ENCODE data around the gene DTNA. TPM values are rescaled to one million over a fixed set of nuclear protein-coding genes. Genes with fewer than 3 reads are reported as not detected.
"Not testable (repeated sequence)": the region's sequence is repeated elsewhere in the genome, so short reads cannot be mapped to it uniquely, and the experiment has no call there.

The DTNA gene
- total RNA-seq, 1 donor from 2014 or later = 55.7 TPM

DNA sequence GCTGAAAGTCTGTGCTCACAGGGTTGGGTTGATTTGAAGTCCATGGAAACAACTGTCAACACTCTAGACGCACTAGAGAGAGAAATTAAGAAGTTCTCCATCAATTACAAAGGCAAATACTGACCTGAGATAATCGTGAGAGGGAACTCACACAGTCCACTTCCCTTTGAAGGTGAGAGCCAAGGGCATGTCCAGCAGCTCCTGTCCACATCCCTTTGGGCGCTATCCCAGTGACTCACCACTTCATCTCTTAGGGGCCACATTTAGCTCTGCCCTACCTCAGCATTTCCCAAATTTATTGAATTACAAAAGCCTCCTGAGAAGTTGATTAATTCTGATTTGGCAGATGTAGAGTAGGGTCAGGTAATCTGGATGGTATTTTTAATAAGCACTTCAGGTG lies 182.3 kb downstream of the DTNA start:
- DNase-seq (ENCODE audit: low spot score) = no peak

DNA sequence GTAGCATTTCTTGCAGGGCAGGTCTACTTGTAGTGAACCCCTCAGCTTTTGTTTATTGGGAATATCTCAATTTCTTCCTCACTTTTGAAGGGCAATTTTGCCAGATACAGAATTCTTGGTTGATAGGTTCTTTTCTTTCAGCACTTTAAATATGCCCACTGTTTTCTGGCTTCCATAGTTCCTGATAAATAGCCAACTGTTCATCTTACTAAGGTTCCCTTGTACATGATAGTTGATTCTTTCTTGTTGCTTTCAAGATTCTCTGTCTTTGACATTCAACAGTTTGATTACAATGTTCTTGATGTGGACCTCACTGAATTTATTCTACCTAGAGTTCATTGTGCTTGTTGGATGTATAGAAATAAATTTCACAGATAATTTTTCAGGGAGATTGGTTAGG lies 183.1 kb downstream of the DTNA start:
- DNase-seq (ENCODE audit: low spot score) = no peak

DNA sequence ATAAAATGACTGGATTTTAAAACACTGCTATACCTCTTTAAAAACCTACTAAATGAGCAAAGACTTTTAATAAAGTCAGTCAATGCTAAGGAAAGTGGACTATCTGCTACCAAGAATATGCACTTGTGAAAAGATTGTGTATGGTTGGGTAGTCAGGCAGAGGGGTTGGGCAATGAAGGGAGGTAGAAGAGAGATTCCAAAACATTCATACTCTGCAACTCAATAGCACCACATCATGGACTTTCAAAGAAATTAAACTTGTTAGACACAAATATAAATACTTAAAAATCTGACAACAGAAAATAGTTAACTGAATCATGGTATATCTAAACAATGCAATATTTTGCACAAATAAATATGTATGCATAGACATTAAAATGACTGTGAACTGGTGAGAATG lies 191.2 kb downstream of the DTNA start:
- no peak for DNase-seq (ENCODE audit: low spot score)

DNA sequence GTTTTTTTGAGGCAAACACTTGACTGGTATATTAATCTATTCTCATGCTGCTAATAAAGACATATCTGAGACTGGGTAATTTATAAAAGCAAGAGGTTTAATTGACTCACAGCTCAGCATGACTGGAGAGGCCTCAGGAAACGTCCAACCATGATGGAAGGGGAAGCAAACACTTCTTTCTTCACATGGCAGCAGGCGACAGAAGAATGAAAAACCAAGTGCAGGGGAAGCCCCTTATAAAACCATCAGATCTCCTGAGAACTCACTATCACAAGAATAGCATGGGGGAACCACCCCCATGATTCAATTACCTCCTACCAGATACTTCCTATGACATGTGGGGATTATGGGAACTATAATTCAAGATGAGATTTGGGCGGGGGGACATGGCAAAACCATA lies 194.9 kb downstream of the DTNA start:
- DNase-seq (ENCODE audit: low spot score) = no peak

DNA sequence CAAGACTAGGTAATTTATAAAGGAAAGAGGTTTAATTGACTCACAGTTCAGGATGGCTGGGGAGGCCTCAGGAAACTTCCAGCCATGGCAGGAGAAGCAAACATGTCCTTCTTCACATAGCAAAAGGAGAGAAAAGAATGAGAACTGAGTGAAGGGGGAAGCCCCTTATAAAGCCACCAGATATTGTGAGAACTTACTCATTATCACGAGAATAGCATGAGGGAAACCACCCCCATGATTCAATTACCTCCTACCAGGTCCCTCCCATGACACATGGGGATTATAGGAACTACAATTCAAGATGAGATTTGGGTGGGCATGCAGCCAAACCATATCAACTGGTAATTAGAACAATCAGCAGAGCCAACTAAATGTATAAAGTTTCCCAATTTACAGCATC lies 196.9 kb downstream of the DTNA start:
- not testable (repeated sequence) for DNase-seq (ENCODE audit: low spot score)

DNA sequence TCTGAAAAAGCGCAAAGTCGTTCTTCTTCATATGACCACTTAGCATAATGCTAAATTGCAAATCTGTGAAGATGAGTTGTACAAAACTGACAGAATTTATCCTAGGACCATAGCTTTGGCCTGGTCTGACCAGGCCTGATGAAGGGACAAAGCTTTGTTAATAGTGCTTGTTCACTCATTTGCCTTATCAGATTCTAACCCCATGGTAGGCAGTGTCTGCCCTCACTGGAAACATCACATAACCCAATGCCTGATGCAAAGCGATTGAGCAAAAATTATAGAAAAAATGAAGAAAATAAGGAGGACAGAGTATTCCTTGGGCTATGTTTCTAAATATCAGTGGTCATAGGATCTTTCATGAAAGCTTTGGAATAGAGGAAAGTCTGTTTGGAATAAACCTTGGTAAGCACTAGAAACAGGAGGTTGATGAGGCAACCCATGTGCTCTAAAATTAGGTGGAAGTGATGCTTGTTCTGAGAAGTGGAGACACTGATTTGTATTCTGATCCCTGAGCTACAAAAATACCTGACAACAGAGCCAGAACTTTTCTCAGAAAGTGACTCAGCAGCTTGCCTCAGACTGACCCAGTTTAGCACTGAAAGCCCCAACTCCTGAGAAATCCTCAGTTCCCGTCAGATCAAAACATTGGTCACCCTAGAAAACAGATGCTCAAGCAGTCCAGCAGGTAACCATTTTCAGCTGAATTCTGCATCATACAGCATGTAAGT lies 199.7 kb downstream of the DTNA start:
- DNase-seq (ENCODE audit: low spot score) = no peak

DNA sequence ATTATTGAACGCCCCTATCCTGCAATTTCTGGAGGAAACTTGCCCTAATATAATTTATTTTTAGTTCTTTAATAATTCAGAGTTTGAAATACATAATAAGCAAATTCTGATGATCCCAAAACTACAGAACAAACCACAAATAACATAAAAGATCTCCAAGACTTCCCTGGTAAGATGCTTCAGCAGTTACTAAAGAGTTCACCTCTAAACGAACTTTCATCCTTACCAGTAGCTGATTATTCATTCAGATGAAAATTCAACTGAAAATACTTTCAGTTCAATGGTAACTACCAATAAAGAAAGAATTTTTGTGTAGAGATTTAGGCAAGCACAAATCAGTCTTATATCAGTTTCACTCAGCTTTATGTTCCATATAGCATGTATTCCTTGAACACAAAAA lies 201.0 kb downstream of the DTNA start:
- no peak for DNase-seq (ENCODE audit: low spot score)

DNA sequence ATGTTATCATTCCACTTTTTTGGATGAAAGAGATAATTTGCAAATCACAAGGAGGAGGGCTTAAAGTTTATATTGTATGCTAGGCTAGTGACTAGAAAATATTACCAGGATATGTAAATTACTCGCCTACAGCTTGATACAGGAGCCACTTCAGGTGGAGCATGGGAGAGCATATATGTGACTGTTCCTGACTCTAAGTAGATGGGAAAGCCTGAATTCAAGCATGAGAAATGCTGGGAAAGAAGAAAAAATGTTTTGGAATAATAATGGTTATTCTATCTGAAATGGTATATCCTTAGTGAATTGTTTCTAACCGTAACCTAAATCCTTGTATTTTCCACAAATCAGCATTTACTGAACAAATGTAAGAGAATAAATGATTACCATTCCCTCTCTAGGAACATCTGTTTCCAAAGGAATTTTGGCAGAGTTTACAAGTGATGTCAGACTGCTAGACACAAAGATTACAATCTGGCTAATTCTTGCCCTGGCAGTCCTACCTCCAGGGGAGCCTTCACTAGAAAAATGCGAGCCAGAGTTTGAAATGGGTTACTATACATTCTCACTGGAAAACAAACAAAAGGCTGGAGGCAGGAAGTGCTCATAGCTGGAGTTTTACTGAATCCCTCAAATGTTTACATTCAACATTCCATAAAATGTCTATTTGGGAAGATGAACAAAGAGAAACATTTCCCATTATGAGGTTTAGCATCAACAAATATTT lies 201.7 kb downstream of the DTNA start:
- DNase-seq (ENCODE audit: low spot score) = no peak

DNA sequence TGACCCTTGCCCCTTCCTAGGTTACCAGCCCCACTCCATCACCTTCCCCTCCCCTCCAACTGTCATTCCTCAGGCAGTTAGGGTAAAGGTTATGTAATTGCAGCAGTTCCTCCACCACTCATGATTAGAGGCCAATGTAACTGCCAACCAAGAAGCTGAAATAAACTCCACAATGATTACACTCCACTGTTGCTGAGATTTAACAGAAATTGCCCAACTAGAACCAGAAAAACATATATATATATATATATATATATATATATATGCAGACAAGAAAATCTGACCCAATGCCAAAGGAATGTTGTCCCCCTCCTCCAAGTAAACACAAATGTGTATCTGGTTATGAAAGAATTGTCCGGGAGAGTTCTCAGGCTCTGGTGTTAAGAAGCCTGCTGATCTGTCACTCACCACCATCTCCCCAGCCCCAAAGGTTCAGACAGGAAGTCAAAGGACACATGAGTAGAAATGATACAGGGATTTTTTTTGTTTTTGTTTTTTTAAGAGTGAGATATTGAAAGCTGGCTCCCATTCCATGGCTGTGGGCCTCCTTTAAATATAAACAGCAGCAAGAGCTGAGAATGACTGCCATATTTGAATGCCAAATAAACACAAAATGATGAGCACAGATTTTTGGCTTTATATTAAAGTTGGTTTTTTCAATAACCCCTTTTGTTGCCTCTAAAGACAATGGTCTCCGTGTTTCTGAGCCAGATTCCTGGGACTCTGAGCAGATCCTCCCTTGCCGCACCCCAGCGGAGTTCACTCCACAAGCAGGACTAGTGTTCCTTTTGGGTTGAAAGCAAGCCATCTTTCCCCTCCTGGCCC lies 204.0 kb downstream of the DTNA start:
- no peak for DNase-seq (ENCODE audit: low spot score)

DNA sequence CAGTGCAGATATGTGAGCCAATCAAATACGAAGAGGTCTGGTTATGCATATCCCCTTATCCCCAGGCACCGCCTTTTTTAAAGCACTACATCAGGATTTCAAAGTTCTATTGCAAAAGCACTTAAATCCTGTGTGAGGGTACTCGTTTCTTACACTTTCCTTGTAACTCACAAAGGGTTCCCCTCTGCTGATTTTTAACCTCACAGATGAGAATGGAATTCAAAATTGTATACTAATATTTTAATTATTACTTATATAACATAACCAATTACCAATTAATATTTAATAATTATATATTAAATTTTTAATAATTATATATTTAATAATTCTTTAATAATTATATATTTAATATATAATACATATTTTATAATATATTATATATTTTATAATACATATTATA lies 204.9 kb downstream of the DTNA start:
- DNase-seq (ENCODE audit: low spot score) = no peak

DNA sequence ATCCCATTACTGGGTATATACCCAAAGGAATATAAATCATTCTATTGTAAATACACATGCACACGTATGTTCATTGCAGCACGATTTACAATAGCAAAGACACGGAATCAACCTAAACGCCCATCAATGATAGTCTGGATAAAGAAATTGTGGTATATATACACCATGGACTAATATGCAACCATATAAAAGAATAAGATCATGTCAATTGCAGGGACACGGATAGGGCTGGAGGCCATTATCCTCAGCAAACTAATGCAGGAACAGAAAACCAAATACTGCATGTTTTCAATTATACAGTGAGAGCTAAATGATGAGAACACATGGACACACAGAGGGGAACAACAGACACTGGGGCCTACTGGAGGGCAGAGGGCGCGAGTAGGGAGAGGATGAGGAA lies 206.4 kb downstream of the DTNA start:
- not testable (repeated sequence) for DNase-seq (ENCODE audit: low spot score)

DNA sequence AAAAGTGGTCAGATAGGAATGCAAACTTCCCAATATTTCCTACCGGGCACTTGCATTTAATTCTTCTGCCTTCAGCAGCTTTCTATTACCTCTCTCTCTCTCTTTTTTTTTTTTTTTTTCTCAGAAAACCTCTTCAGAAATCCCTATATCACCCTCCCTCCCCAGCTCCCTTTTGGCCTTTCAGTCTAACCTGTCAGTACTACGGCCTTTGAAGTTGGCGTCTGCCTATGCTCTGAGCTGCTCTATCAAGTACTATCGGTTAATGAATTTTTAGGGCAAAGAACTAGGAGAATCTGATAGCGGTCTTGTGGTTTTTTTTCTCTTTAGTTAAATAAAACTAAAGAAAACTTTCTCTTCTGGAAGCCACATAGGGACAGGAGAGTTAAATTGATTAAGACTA lies 208.8 kb downstream of the DTNA start:
- DNase-seq (ENCODE audit: low spot score) = no peak

DNA sequence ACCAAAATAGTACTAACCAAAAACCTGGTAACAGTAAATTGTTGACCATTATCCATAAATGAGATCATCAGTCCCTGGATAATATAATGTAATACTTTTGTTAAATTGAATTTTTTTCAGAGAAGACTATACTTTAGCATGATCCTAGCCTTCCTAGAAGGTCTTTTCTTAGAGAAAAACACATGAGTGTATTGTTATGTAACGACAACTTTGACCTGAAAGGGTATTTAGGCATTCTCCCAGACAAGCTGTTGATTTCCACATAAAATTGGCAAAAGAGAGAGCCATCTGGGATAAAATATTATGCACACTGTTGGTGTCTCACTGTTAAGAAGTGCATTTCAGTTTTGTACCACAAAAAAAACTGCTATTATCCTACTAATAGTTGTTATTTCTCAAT lies 211.1 kb downstream of the DTNA start:
- no peak for DNase-seq (ENCODE audit: low spot score)

DNA sequence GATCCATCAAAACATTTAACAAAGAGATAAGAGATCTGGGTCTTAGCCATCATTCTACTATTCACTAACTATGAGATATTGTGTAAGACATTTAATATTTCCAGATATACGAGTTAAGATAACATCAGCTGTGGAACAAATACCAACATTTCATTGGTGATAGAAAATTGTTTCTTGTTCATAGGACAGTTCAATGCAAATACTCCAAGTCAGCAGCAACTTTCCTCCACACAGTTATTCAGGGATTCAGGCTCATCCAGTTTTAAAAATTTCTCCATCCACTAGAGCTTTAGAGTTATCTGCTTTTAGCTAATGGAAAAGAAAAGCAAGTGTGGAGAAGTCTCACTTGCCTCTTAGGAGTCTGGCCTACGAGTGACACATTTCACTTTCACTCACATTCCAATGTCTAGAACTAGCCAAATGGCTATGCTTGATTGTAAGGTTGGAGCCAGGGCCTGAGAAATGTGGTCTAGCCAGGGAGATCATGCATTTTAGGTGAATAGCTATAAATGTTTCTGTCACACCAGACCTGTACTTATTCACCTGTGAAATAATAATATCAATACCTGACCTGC lies 211.8 kb downstream of the DTNA start:
- no peak for DNase-seq (ENCODE audit: low spot score)

DNA sequence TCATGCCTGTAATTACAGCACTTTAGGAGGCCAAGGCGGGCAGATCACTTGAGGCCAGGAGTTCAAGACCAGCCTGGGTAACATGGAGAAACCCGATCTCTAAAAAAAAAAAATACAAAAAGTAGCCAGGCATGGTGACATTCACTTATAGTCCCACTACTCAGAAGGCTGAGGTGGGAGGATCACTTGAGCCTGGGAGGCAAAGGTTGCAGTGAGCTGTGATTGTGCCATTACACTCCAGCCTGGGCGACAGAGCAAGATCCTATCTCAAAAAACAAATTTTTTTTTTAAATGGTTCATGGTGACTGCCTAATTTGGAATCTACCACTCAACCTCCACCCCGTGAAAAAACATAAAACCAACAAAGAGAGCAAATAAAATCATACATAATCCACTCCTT lies 212.5 kb downstream of the DTNA start:
- DNase-seq (ENCODE audit: low spot score) = not testable (repeated sequence)

DNA sequence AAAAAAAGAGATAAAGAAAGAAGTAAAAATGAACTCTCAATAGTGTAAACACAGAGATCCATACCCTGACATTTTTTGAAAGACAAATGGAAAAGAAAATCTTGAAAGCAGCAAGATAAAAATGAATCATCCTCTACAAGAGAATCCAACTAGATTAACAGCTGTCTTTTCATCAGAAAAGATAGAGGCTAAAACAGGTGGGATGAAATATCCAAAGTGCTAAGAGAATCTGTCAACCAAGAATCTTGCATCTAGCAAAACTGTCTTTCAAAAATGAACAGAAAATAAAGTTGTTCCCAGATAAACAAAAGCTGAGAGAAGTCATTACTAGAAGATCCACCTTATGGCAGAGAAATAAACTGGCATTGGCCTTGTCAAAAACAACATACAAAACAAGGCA lies 213.8 kb downstream of the DTNA start:
- DNase-seq (ENCODE audit: low spot score) = no peak

DNA sequence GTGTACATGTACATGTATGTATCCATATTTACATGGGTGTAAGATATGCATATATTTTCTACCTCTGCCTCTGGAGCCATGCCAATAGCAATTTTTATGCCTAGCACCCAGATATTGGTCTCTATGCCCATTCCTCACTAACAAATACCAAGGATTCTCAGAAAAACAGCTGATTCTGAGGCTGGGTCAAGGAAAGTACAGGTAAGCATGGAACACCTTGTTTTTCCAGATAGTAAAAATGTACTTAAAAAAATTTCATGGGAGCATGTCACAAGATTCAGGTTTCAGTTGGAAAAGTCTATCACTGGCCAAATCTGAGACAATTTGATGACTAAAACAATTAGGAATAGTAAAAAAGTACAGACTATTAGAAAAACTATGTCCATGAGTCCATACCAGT lies 216.6 kb downstream of the DTNA start:
- no peak for DNase-seq (ENCODE audit: low spot score)

DNA sequence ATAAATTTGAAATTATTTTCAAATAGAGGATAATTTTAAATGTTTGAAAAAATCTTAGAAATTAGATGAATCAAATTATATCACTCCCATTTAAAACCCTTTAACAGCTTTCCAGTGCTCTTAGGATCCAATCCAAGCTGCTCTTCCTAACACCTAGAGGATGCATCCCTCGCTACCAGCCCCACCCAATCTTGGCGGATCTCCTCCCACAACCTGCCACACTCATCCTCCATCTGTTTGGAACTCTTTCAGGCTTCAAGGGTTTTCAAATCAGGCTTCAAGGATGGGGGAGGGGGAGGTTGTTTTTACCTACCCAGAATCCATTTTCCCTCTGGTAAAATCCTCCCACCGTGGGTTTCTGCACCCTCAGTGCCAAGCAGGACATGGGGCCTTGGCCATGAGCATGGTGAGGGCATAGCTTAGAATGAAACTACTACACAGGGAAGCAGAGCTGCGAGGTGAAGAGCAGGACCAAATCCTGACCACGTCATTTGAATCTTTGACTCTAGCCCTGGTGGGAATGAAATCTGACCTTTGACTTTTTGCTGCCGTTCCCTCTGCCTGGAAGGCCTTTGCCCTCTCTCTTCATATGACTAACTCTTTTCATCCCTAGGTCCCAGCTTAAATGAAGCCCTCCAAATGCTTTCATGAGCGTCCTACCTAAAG lies 218.1 kb downstream of the DTNA start:
- DNase-seq (ENCODE audit: low spot score) = no peak

DNA sequence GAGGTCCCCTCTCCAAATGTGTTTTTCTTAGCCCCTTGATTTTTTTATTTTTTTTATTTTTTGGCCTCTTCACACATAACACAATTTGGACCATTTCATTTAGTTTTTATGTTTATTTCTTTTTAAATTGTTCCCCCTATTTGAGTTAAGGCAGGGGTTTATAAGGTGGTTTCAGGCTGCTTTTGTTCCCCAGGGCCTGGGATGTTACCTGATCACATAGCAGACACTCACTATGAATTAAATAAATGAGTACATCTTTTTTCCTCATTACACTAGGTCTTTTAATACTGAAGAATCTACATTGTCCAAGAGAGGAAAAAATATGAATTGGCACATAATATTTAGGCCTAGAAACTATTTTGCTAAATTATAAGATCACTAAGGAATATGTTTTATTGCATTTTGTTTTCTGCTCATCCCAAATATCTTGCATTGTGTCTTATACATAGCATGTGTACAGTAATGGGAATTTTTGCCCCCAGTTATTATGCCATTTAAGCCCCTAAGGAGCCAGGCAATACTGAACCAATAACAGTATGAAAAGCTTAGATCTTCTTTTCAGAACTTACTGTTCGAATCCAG lies 218.7 kb downstream of the DTNA start:
- DNase-seq (ENCODE audit: low spot score) = no peak

DNA sequence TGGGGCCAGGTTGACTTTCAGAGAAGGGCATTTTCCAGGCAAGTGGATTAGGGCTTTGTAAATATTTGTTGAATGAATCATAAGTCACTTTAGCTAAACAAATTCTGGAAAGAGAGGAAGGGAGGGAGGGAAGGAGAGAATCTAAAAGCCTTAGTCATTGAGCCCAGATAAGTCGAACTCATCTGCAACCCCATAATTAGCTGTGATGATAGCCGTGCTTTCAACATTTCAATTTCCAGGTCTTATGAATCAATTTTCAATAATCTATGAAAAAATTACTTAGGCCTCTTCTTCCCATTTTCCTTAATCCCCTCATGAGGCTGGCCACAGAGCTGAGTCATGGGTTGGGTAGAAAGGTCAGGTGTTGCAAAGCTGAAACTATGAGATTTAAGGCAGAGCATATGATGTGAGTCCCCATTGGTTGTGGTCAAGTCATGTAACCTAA lies 219.3 kb downstream of the DTNA start:
- DNase-seq (ENCODE audit: low spot score) = no peak

DNA sequence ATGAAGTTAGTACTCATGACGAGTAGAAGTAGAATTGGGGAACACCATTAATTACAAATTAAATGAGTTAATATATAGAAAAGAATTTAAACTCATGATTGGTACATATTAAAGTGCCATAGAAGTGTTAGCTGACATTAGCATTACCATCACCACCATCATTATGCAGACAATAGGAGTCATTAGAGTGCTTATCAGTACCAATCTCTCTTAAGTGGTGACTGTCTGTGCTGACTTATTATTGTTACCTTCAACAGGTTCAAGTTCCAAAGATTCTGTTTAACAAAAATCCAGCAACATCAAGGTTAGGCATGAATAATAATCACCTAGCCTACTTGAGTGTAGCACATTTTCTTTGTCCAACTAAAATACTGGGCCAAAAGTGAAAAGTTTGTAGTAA lies 222.3 kb downstream of the DTNA start:
- DNase-seq (ENCODE audit: low spot score) = no peak
